ENCODE measurements around the gene MBLAC1.

MBLAC1 gene

DNA sequence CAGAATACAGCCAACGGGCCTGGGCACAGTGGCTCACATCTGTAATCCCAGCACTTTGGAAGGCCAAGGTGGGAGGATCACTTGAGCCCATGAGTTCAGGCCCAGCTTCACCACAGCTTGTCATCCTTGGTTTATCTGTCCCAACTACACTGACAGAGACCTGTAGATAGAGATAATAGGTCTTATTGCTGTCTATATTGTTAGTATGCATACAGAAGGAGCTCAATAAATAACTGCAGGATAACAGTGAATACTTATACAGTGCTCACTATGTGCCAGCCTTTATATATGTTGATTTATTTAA, 6.1 kb upstream of the MBLAC1 start (continued):
- no peak for TF ChIP-seq ZFP30 (CRISPR knock-in tag; IDR thresholded peaks at IDR 0.05)

DNA sequence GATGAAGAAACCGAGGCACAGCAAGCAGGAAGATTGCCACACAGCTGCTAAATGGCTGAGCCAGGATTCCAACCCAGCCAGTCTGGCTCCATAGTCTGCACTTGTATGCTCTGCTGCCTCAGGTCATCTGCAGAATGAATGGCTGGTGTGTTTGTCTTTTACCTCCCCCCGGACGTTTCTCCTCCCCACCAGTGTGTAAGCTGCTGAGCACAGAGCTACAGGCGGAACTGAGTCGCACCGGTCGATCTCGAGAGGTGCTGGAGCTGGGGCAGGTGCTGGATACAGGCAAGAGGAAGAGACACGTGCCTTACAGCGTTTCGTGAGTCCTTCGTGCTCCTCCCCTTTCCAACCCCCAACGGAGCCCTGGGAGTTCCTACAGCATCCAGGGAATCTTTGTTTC, 4.7 kb upstream of the MBLAC1 start:
- no peak for ATAC-seq
- TF ChIP-seq ZC3H10 (CRISPR knock-in tag; IDR thresholded peaks at IDR 0.05) (no peak), RARB (CRISPR knock-in tag; IDR thresholded peaks at IDR 0.05) (no peak), OSR1 (CRISPR knock-in tag; IDR thresholded peaks at IDR 0.05) (no peak), ZNF565 (CRISPR knock-in tag; conservative IDR thresholded peaks at IDR 0.05; ENCODE audit: low read depth) (no peak), GLIS3 (CRISPR knock-in tag; IDR thresholded peaks at IDR 0.05) (no peak), ESRRG (CRISPR knock-in tag; IDR thresholded peaks at IDR 0.05) (no peak), ARNTL (CRISPR knock-in tag; IDR thresholded peaks at IDR 0.05; ENCODE audit: borderline replicate concordance, low read depth) (no peak), TCF4 (CRISPR knock-in tag; IDR thresholded peaks at IDR 0.05; ENCODE audit: borderline replicate concordance) (no peak), TOX (CRISPR knock-in tag; IDR thresholded peaks at IDR 0.05; ENCODE audit: borderline replicate concordance) (no peak), BACH2 (CRISPR knock-in tag; IDR thresholded peaks at IDR 0.05; ENCODE audit: borderline replicate concordance) (no peak), ZNF70 (CRISPR knock-in tag; IDR thresholded peaks at IDR 0.05) (no peak), ZFP3 (CRISPR knock-in tag; IDR thresholded peaks at IDR 0.05) (no peak), SNAI2 (CRISPR knock-in tag; IDR thresholded peaks at IDR 0.05) (no peak)
- TF ChIP-seq, protein P1, sequence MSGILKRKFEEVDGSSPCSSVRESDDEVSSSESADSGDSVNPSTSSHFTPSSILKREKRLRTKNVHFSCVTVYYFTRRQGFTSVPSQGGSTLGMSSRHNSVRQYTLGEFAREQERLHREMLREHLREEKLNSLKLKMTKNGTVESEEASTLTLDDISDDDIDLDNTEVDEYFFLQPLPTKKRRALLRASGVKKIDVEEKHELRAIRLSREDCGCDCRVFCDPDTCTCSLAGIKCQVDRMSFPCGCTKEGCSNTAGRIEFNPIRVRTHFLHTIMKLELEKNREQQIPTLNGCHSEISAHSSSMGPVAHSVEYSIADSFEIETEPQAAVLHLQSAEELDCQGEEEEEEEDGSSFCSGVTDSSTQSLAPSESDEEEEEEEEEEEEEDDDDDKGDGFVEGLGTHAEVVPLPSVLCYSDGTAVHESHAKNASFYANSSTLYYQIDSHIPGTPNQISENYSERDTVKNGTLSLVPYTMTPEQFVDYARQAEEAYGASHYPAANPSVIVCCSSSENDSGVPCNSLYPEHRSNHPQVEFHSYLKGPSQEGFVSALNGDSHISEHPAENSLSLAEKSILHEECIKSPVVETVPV (CRISPR knock-in tag; IDR thresholded peaks at IDR 0.05) = no peak
- TF ChIP-seq, protein P2, sequence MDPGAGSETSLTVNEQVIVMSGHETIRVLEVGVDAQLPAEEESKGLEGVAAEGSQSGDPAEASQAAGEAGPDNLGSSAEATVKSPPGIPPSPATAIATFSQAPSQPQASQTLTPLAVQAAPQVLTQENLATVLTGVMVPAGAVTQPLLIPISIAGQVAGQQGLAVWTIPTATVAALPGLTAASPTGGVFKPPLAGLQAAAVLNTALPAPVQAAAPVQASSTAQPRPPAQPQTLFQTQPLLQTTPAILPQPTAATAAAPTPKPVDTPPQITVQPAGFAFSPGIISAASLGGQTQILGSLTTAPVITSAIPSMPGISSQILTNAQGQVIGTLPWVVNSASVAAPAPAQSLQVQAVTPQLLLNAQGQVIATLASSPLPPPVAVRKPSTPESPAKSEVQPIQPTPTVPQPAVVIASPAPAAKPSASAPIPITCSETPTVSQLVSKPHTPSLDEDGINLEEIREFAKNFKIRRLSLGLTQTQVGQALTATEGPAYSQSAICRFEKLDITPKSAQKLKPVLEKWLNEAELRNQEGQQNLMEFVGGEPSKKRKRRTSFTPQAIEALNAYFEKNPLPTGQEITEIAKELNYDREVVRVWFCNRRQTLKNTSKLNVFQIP (CRISPR knock-in tag; IDR thresholded peaks at IDR 0.05; ENCODE audit: borderline replicate concordance, low read depth) = no peak
- TF ChIP-seq, protein P3, sequence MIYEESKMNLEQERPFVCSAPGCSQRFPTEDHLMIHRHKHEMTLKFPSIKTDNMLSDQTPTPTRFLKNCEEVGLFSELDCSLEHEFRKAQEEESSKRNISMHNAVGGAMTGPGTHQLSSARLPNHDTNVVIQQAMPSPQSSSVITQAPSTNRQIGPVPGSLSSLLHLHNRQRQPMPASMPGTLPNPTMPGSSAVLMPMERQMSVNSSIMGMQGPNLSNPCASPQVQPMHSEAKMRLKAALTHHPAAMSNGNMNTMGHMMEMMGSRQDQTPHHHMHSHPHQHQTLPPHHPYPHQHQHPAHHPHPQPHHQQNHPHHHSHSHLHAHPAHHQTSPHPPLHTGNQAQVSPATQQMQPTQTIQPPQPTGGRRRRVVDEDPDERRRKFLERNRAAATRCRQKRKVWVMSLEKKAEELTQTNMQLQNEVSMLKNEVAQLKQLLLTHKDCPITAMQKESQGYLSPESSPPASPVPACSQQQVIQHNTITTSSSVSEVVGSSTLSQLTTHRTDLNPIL (CRISPR knock-in tag; IDR thresholded peaks at IDR 0.05; ENCODE audit: low read depth) = no peak
- TF ChIP-seq, protein P4, sequence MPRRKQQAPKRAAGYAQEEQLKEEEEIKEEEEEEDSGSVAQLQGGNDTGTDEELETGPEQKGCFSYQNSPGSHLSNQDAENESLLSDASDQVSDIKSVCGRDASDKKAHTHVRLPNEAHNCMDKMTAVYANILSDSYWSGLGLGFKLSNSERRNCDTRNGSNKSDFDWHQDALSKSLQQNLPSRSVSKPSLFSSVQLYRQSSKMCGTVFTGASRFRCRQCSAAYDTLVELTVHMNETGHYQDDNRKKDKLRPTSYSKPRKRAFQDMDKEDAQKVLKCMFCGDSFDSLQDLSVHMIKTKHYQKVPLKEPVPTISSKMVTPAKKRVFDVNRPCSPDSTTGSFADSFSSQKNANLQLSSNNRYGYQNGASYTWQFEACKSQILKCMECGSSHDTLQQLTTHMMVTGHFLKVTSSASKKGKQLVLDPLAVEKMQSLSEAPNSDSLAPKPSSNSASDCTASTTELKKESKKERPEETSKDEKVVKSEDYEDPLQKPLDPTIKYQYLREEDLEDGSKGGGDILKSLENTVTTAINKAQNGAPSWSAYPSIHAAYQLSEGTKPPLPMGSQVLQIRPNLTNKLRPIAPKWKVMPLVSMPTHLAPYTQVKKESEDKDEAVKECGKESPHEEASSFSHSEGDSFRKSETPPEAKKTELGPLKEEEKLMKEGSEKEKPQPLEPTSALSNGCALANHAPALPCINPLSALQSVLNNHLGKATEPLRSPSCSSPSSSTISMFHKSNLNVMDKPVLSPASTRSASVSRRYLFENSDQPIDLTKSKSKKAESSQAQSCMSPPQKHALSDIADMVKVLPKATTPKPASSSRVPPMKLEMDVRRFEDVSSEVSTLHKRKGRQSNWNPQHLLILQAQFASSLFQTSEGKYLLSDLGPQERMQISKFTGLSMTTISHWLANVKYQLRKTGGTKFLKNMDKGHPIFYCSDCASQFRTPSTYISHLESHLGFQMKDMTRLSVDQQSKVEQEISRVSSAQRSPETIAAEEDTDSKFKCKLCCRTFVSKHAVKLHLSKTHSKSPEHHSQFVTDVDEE (CRISPR knock-in tag; IDR thresholded peaks at IDR 0.05) = no peak

DNA sequence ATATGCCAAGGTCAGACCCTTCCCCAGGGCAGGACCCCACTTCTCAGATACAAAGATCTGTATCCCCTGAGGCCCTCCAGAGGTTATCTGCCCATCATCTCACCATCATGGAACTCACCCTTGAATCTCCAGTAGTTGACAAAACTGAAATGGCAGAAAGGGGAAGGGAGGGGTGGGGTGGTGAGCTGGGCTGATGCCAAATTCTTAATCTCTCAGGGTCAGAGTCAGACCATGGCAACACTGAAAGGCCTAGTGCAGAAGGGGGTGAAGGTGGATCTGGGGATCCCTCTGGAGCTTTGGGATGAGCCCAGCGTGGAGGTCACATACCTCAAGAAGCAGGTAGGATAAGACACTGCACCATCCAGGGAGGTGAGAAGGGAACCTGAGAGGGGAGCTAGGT, 4.2 kb upstream of the MBLAC1 start:
- ATAC-seq = no peak
- no peak for TF ChIP-seq ZNF70 (CRISPR knock-in tag; IDR thresholded peaks at IDR 0.05)

DNA sequence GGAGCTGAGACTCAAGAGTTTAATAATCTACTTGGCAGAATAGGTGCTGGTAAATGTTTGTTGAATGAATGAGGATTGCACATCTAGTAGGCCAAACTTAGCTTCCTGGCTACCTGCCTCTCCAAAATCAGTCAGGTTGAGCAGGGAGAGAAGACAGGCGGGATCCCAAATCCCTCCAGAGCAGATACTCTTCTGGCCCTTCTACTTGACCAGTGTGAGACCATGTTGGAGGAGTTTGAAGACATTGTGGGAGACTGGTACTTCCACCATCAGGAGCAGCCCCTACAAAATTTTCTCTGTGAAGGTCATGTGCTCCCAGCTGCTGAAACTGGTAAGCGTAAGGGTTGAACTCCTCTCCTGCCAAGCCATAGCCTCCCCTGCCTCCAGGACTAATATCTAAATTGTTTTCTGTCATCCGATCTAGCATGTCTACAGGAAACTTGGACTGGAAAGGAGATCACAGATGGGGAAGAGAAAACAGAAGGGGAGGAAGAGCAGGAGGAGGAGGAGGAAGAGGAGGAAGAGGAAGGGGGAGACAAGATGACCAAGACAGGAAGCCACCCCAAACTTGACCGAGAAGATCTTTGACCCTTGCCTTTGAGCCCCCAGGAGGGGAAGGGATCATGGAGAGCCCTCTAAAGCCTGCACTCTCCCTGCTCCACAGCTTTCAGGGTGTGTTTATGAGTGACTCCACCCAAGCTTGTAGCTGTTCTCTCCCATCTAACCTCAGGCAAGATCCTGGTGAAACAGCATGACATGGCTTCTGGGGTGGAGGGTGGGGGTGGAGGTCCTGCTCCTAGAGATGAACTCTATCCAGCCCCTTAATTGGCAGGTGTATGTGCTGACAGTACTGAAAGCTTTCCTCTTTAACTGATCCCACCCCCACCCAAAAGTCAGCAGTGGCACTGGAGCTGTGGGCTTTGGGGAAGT, 2.2 kb upstream of the MBLAC1 start:
- TF ChIP-seq BACH2 (CRISPR knock-in tag; IDR thresholded peaks at IDR 0.05; ENCODE audit: borderline replicate concordance) (no peak), ISL1 (CRISPR knock-in tag; IDR thresholded peaks at IDR 0.05) (no peak), ZNF565 (CRISPR knock-in tag; conservative IDR thresholded peaks at IDR 0.05; ENCODE audit: low read depth) (no peak), TOX (CRISPR knock-in tag; IDR thresholded peaks at IDR 0.05; ENCODE audit: borderline replicate concordance) (no peak), GLIS3 (CRISPR knock-in tag; IDR thresholded peaks at IDR 0.05) (no peak), ZNF8 (CRISPR knock-in tag; IDR thresholded peaks at IDR 0.05) (no peak), ARNTL (CRISPR knock-in tag; IDR thresholded peaks at IDR 0.05; ENCODE audit: borderline replicate concordance, low read depth) (no peak)
- TF ChIP-seq, protein P3 (CRISPR knock-in tag; IDR thresholded peaks at IDR 0.05; ENCODE audit: low read depth) = no peak
- no peak for ATAC-seq

All from SK-N-SH treated with all-trans-retinoic acid at 6 μM for 48 hours (cell line).